Esophagus (tissue), 2 donors: ENCODE results near the gene EFEMP2. TPM values are rescaled to one million over a fixed set of nuclear protein-coding genes. Genes with fewer than 3 reads are reported as not detected.

Experiments used
- H3K27ac ChIP-seq, 2 donors: one replicate each; pipeline ENCODE4 v1.5.1; 2013; ENCODE audit warnings: low read depth in 2 of 2, mild to moderate bottlenecking in 2 of 2, inconsistent platforms in 1 of 2, low read length in 1 of 2, moderate library complexity in 1 of 2
- H3K27me3 ChIP-seq, 2 donors: one replicate each; pipeline ENCODE4 v1.6.1; 2013; ENCODE audit warnings: low read length in 2 of 2, control low read depth in 1 of 2, mild to moderate bottlenecking in 1 of 2; ENCODE audit not compliant: insufficient read depth in 2 of 2, control insufficient read depth in 1 of 2
- H3K36me3 ChIP-seq, 2 donors: one replicate each; pipeline ENCODE4 v1.6.1; 2013; ENCODE audit warnings: low read length in 1 of 2; ENCODE audit not compliant: control insufficient read depth in 2 of 2, insufficient read depth in 2 of 2
- H3K4me1 ChIP-seq, 2 donors: one replicate each; pipeline ENCODE4 v1.6.1; 2013; ENCODE audit warnings: low read length in 1 of 2; ENCODE audit not compliant: control insufficient read depth in 2 of 2, insufficient read depth in 2 of 2
- H3K4me3 ChIP-seq, 2 donors: one replicate each; pipeline ENCODE4 v1.5.1; 2013; ENCODE audit warnings: low read length in 2 of 2, mild to moderate bottlenecking in 2 of 2, low read depth in 1 of 2, moderate library complexity in 1 of 2
- H3K9me3 ChIP-seq, 2 donors: one replicate each; pipeline ENCODE4 v1.6.1; 2013; ENCODE audit warnings: mild to moderate bottlenecking in 2 of 2, low read depth in 1 of 2, low read length in 1 of 2, moderate library complexity in 1 of 2; ENCODE audit not compliant: control insufficient read depth in 2 of 2, insufficient read depth in 1 of 2
- WGBS, 2 donors: extraction: QIAGEN DNeasy Blood & Tissue Kit; methylation state at CpG; one replicate each; pipeline ENCODE4 v1.1.7; 2013; 5-methylcytosine and 5-hydroxymethylcytosine counted together
- polyA plus RNA-seq, 2 donors: library from polyadenylated mRNA; stranded (reverse); fragments of 200-250 nt; gene quantifications; one replicate each; pipeline ENCODE4 v1.2.3, GENCODE V29; 2013
- donor health status: healthy with polysubstance abuse.
- donor health status: Bipolar disorder and iron deficiency.

The EFEMP2 gene
- polyA plus RNA-seq, 2 donors, result 9.2 to 13.1 TPM

- Histone ChIP-seq H3K9me3 (no peaks in the 10 kb centered on the region), H3K27me3 (no peaks in the 10 kb centered on the region), H3K36me3 (peaks cover 23 to 40% of the 10 kb centered on the region in 2 donors), H3K4me1 (peaks cover 4 to 13% of the 10 kb centered on the region in 2 donors), H3K27ac (peak overlapping the region; percentile 93 to 98), H3K4me3 (peak overlapping the region; percentile 80 to 99)
- 1 to 2% methylated on average over 49 to 57 of the region's 57 CpGs for WGBS, 2 donors
Observed at GRCh38 chr11:65856689-65857499, 15.7 kb downstream of the EFEMP2 start.

- Histone ChIP-seq H3K36me3 (peaks cover 23 to 45% of the 10 kb centered on the region in 2 donors), H3K4me1 (peaks cover 4 to 5% of the 10 kb centered on the region in 2 donors), H3K27me3 (no peaks in the 10 kb centered on the region), H3K9me3 (peaks cover 0 to 3% of the 10 kb centered on the region in 2 donors), H3K4me3 (peak overlapping the region in 1 of 2 donors; percentile 80), H3K27ac (no peak overlapping the region)
- 80 to 85% methylated on average over 15 of the region's 15 CpGs for WGBS, 2 donors
Observed at GRCh38 chr11:65855927-65856363, 16.7 kb downstream of the EFEMP2 start.

DNA sequence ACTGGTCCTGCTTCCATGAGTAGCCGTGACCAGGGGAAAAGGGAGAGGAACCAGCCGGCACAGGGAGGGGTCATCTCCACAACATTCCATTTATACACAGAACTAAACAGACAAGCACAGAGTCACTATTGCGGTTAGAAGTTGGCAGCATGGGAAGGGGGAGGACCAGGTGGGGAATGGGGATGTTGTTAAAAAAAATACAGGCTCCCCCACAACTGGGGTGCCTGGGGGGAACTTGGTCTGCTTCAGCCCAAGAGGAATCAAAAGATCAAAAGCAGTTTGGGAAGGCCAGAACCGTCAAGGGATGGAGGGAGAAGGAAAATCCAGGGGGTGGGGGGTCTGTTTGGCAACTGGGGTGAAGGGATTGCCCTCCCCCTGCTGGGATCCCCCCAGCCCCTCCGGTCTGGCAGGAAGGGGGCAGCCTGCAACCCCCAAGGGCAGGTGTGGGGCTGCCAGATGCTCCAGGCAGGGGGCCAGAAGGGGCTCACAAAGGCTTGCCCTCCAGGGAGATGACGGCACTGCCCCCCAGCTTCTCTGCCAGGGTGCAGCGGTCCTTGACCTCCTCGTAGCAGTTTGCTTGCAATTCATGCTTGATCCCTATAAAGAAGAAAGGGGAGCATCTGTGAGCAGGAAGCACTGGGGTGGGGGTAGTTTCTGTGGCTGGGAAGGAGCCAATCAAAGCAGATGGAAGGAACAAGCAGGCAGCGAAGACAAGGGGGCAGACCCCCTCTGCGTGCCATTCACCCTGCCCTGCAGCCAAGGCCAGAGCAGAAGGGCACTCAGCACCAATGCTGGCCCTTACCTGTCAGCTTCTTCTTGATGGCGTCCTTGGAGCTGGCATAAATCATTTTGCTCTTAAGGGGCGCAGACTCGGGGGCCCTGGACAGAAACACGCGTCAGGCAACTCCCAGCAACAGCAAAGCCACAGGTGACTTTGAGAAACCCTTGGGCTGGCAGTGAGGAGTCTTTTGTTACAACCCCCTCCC lies 17.5 kb downstream of the EFEMP2 start:
- Histone ChIP-seq H3K4me3 (no peak overlapping the region), H3K36me3 (peaks cover 23 to 45% of the 10 kb centered on the region in 2 donors), H3K9me3 (peaks cover 0 to 3% of the 10 kb centered on the region in 2 donors), H3K4me1 (peaks cover 4% of the 10 kb centered on the region in 2 donors), H3K27ac (no peak overlapping the region), H3K27me3 (no peaks in the 10 kb centered on the region)
- 73 to 75% methylated on average over 15 of the region's 15 CpGs for WGBS, 2 donors

DNA sequence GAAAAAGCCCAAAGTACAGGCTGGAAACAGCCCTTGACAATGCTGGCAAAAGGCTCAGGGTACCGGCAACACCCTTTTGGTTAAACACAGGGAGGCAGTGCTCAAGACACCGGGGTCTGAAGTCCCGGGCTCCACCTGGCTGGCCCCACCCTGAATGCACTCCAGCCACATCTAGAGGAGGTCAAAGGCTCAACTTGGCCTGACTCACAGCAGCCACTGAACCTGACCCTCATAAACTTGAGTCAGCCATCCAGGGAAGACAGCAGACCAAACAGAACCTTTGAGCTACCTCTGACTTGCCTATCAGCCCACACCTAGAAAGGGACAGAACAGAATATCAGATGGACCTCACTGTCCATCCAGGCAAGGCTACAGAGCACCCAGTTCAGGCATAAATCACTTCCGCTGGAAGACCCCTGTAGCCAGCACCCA lies 18.4 kb downstream of the EFEMP2 start:
- no peak overlapping the region for H3K27ac ChIP-seq
- no peak overlapping the region for H3K4me3 ChIP-seq
- peaks cover 0 to 3% of the 10 kb centered on the region in 2 donors for H3K9me3 ChIP-seq
- H3K4me1 ChIP-seq, result peaks cover 4% of the 10 kb centered on the region in 2 donors
- peaks cover 23 to 45% of the 10 kb centered on the region in 2 donors for H3K36me3 ChIP-seq
- no peaks in the 10 kb centered on the region for H3K27me3 ChIP-seq
- WGBS, 2 donors, result 73 to 85% methylated on average over 4 of the region's 4 CpGs

DNA sequence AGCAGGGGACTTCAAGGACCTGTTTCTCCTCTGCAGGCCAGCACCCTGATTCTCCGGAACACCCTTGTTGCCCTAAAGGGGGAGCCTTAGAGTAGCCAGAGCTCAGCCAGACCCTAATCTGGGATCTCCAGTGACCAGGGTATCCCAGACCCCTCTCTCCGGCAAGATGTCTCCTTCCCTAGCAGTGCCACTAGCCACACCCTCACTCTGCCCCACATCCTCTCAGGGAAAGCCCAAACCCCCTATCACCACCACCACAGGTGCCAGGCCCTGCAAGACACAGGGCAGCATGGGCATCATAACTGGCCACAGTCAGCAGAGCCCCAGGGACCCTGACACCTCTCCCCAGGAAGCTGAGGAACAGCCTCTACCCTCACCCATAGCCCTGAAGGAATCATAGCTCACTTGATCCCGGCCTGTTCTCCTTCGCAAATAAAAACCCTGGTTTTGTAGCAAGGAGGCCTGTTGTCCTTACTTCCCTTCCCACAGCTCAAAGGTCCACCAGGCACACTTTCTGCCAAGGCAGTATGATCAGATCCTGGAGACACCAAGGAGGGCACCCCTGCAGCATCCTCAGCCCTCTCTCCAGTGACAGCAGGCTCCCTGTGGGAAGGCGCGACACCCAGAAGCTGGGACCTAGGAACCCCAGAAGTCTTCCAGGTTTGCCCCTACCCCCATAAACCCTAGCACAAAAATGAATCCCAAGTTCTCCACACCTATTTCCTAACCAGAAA lies 19.2 kb downstream of the EFEMP2 start:
- H3K9me3 ChIP-seq, result peaks cover 0 to 3% of the 10 kb centered on the region in 2 donors
- H3K27me3 ChIP-seq, result no peaks in the 10 kb centered on the region
- 87 to 96% methylated on average over 6 of the region's 6 CpGs for WGBS, 2 donors
- H3K4me3 ChIP-seq, result no peak overlapping the region
- no peak overlapping the region for H3K27ac ChIP-seq
- peaks cover 23 to 45% of the 10 kb centered on the region in 2 donors for H3K36me3 ChIP-seq
- peaks cover 4% of the 10 kb centered on the region in 2 donors for H3K4me1 ChIP-seq

GRCh38 chr11:65852508-65853245 lies 19.9 kb downstream of the EFEMP2 start:
- H3K36me3 ChIP-seq, result peaks cover 23 to 45% of the 10 kb centered on the region in 2 donors
- H3K27ac ChIP-seq, result no peak overlapping the region
- peaks cover 4% of the 10 kb centered on the region in 2 donors for H3K4me1 ChIP-seq

DNA sequence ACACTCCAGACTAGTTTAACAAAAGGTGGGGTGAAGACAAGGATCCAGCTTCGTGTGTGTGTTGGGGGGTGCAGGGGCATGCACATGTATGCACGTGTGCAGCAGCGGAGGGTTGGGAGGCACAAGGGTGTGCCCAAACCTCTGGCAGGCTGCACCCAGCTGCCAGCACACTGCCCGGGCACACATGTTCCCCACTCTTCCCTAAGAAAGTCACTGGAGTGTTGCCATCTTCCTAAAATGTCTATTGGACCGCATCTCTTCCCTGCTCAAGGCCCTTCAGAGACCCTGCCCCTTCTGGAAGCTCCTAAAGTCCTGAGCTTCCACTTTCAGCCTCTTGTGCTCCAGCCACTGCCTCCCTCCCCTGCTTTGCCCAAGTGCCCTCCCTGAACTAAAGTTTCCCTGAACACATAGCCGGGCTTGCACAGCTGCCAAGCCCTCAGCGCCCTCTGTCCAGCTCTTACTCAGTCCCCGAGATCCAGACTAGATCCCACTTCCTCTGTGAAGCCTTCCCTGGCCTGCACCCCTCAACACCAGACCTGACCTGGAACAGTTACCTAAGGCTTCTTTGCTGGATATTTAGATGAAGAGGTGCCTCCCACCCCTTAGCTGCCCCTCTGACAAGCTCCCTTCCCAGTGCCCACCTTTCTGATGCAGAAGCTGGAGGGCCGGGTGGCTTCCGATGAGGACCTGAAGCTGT lies 20.6 kb downstream of the EFEMP2 start:
- Histone ChIP-seq H3K27ac (no peak overlapping the region), H3K9me3 (peaks cover 0 to 3% of the 10 kb centered on the region in 2 donors), H3K27me3 (no peaks in the 10 kb centered on the region), H3K36me3 (peaks cover 23 to 45% of the 10 kb centered on the region in 2 donors), H3K4me3 (no peak overlapping the region), H3K4me1 (peaks cover 4% of the 10 kb centered on the region in 2 donors)
- WGBS, 2 donors, result 80 to 88% methylated on average over 10 of the region's 10 CpGs

More at GRCh38 chr11:65852508-65853245, 19.9 kb downstream of the EFEMP2 start:
- Histone ChIP-seq H3K4me3 (no peak overlapping the region), H3K27me3 (no peaks in the 10 kb centered on the region), H3K9me3 (peaks cover 0 to 3% of the 10 kb centered on the region in 2 donors)
- WGBS, 2 donors, result 86 to 90% methylated on average over 33 of the region's 33 CpGs

- no peak overlapping the region for H3K27ac ChIP-seq
- peaks cover 23 to 44% of the 10 kb centered on the region in 2 donors for H3K36me3 ChIP-seq
- peaks cover 0 to 4% of the 10 kb centered on the region in 2 donors for H3K4me1 ChIP-seq
- H3K4me3 ChIP-seq, result no peak overlapping the region
- no peaks in the 10 kb centered on the region for H3K27me3 ChIP-seq
- WGBS, 2 donors, result 88 to 90% methylated on average over 14 of the region's 14 CpGs
- H3K9me3 ChIP-seq, result peaks cover 0 to 3% of the 10 kb centered on the region in 2 donors
Observed at GRCh38 chr11:65851083-65851579, 21.5 kb downstream of the EFEMP2 start.
